ENCODE results near the gene TUT1. TPM values are rescaled to one million over a fixed set of nuclear protein-coding genes. Genes with fewer than 3 reads are reported as not detected.

TUT1 gene
- total and polyA plus RNA-seq, 8 donors: 12.0 to 33.4 (median 15.8) TPM

- FAIRE-seq (no peak), DNase-seq (no peak), ATAC-seq (no peak)
- no peak for TF ChIP-seq CTCF (IDR thresholded peaks at IDR 0.05)
- Histone ChIP-seq H3K27ac (peak overlapping the region in 1 of 4 donors; percentile 33), H3K4me3 (peak overlapping the region in 1 of 4 donors; percentile 2), H3K4me1 (peaks cover 0 to 37% (median 10%) of the 10 kb centered on the region in 3 donors), H3K27me3 (no peaks in the 10 kb centered on the region), H3K36me3 (no peaks in the 10 kb centered on the region), H3K9me3 (no peaks in the 10 kb centered on the region)
- WGBS, 2 donors: 66 to 70% methylated on average over 16 of the region's 16 CpGs
- intact Hi-C loops (cut with DNase I): no loop called here
Observed at GRCh38 chr11:62540804-62541701, 50.3 kb downstream of the TUT1 start.

GRCh38 chr11:62539238-62539925, 51.9 kb downstream of the TUT1 start:
- intact Hi-C loops (cut with DNase I): no loop called here
- TF ChIP-seq CTCF (IDR thresholded peaks at IDR 0.05): no peak
- Histone ChIP-seq H3K36me3 (peaks cover 0 to 10% (median 7%) of the 10 kb centered on the region in 3 donors), H3K4me1 (peaks cover 0 to 32% (median 10%) of the 10 kb centered on the region in 3 donors), H3K4me3 (no peak overlapping the region), H3K27ac (no peak overlapping the region), H3K9me3 (no peaks in the 10 kb centered on the region), H3K27me3 (no peaks in the 10 kb centered on the region)
- DNase-seq: peak in 3 of 6 donors; percentile 37 to 60 (median 49)
- peak in 3 of 4 donors; percentile 29 to 48 (median 36) for ATAC-seq
- FAIRE-seq: no peak
- WGBS, 2 donors: 43 to 47% methylated on average over 13 of the region's 13 CpGs

GRCh38 chr11:62538470-62539237, 52.7 kb downstream of the TUT1 start:
- TF ChIP-seq CTCF (IDR thresholded peaks at IDR 0.05): no peak
- no peak overlapping the region for H3K27ac ChIP-seq
- no peak for ATAC-seq

GRCh38 chr11:62536301-62536957, 54.9 kb downstream of the TUT1 start:
- intact Hi-C loops (cut with DNase I): no loop called here
- Histone ChIP-seq H3K27me3 (no peaks in the 10 kb centered on the region), H3K4me3 (no peak overlapping the region), H3K4me1 (peaks cover 0 to 20% (median 4%) of the 10 kb centered on the region in 3 donors), H3K9me3 (no peaks in the 10 kb centered on the region), H3K27ac (no peak overlapping the region), H3K36me3 (peaks cover 6 to 30% (median 13%) of the 10 kb centered on the region in 3 donors)
- no peak for TF ChIP-seq CTCF (IDR thresholded peaks at IDR 0.05)
- 51 to 82% methylated on average over 19 to 21 of the region's 21 CpGs for WGBS, 2 donors
- DNase-seq (no peak), FAIRE-seq (no peak), ATAC-seq (no peak)

More at GRCh38 chr11:62538470-62539237, 52.7 kb downstream of the TUT1 start:
- Histone ChIP-seq H3K4me1 (peaks cover 0 to 32% (median 10%) of the 10 kb centered on the region in 3 donors), H3K4me3 (no peak overlapping the region), H3K27me3 (no peaks in the 10 kb centered on the region), H3K36me3 (peaks cover 1 to 17% (median 12%) of the 10 kb centered on the region in 3 donors), H3K9me3 (no peaks in the 10 kb centered on the region)
- intact Hi-C loops (cut with DNase I): no loop called here
- FAIRE-seq: no peak
- WGBS, 2 donors: 74 to 82% methylated on average over 19 of the region's 19 CpGs
- DNase-seq: no peak
